ENCODE results near the gene LRRC9. TPM values are rescaled to one million over a fixed set of nuclear protein-coding genes. Genes with fewer than 3 reads are reported as not detected.
A peak's percentile ranks its signal among the peaks of the same experiment; 100 is the strongest.

Gene LRRC9
- polyA plus RNA-seq, 3 donors: not detected

- Histone ChIP-seq H4K20me1 (ENCODE audit: insufficient read depth, low read length) (no peaks in the 10 kb centered on the region), H3K4me3 (replicated peaks in 1 of 3; ENCODE audit: low read depth in 2 of 3, low read length in 3 of 3) (no peak overlapping the region), H3K36me3 (replicated peaks in 1 of 2; ENCODE audit: control insufficient read depth in 1 of 2, insufficient read depth in 2 of 2, low read length in 2 of 2) (peaks cover 5 to 30% of the 10 kb centered on the region in 2 donors), H3K4me2 (replicated peaks; ENCODE audit: extremely low read depth, low read length, poor library complexity, severe bottlenecking) (no peak overlapping the region), H3K9me3 (replicated peaks in 1 of 2; ENCODE audit: control insufficient read depth in 1 of 2, insufficient read depth in 1 of 2, low read length in 2 of 2) (no peaks in the 10 kb centered on the region), H3K27me3 (ENCODE audit: control insufficient read depth in 2 of 2, insufficient read depth in 2 of 2, low read length in 2 of 2) (no peaks in the 10 kb centered on the region), H3K27ac (ENCODE audit: low read depth in 1 of 2, low read length in 2 of 2) (peak overlapping the region in 1 of 2 donors; percentile 72), H3K9ac (ENCODE audit: insufficient read depth, low read length, poor library complexity, severe bottlenecking) (no peak overlapping the region), H2AFZ (ENCODE audit: insufficient read depth, low read depth, low read length, poor library complexity, severe bottlenecking) (peak overlapping the region; percentile 54), H3K4me1 (ENCODE audit: control insufficient read depth in 1 of 2, insufficient read depth in 2 of 2, low read length in 2 of 2) (peaks cover 10 to 14% of the 10 kb centered on the region in 2 donors), H3K79me2 (ENCODE audit: insufficient read depth, low read length) (peaks cover 91% of the 10 kb centered on the region)
- Mint-ChIP-seq H3K27me3 (ENCODE audit: low read depth in 3 of 3) (no peaks in the 10 kb centered on the region), H3K4me3 (no peak overlapping the region), H3K27ac (peak overlapping the region; percentile 11 to 87 (median 68)), H3K4me1 (peaks cover 24% of the 10 kb centered on the region), H3K36me3 (peaks cover 22 to 32% of the 10 kb centered on the region in 2 donors), H3K9me3 (peaks cover 0 to 3% (median 0%) of the 10 kb centered on the region in 7 donors)
- peak; percentile 72 to 86 (median 81) for DNase-seq
- no peak for TF ChIP-seq CTCF (IDR thresholded peaks at IDR 0.05)
- intact Hi-C loops (cut with micrococcal nuclease): no loop called here
- WGBS (ENCODE audit: insufficient coverage): no CpG with 5 or more reads among the region's 2 CpGs
These were observed 186.4 kb downstream of the LRRC9 start for GRCh38 chr14:60106339-60106738.

- H3K9me3 ChIP-seq (replicated peaks in 1 of 2; ENCODE audit: control insufficient read depth in 1 of 2, insufficient read depth in 1 of 2, low read length in 2 of 2): no peaks in the 10 kb centered on the region
- peaks cover 0 to 3% (median 0%) of the 10 kb centered on the region in 7 donors for H3K9me3 Mint-ChIP-seq
- H3K4me1 Mint-ChIP-seq: peaks cover 21% of the 10 kb centered on the region
- H3K27me3 Mint-ChIP-seq (ENCODE audit: low read depth in 3 of 3): no peaks in the 10 kb centered on the region
- H3K27me3 ChIP-seq (ENCODE audit: control insufficient read depth in 2 of 2, insufficient read depth in 2 of 2, low read length in 2 of 2): no peaks in the 10 kb centered on the region
- H3K4me2 ChIP-seq (replicated peaks; ENCODE audit: extremely low read depth, low read length, poor library complexity, severe bottlenecking): no peak overlapping the region
- no peak for TF ChIP-seq CTCF (IDR thresholded peaks at IDR 0.05)
- H3K4me3 Mint-ChIP-seq: no peak overlapping the region
- H3K27ac ChIP-seq (ENCODE audit: low read depth in 1 of 2, low read length in 2 of 2): peak overlapping the region in 1 of 2 donors; percentile 40
- H3K27ac Mint-ChIP-seq: peak overlapping the region in 3 of 7 donors; percentile 46 to 74 (median 51)
- no peak for DNase-seq
- no peak overlapping the region for H2AFZ ChIP-seq (ENCODE audit: insufficient read depth, low read depth, low read length, poor library complexity, severe bottlenecking)
- peaks cover 89% of the 10 kb centered on the region for H3K79me2 ChIP-seq (ENCODE audit: insufficient read depth, low read length)
- peaks cover 10 to 18% of the 10 kb centered on the region in 2 donors for H3K4me1 ChIP-seq (ENCODE audit: control insufficient read depth in 1 of 2, insufficient read depth in 2 of 2, low read length in 2 of 2)
- no peak overlapping the region for H3K9ac ChIP-seq (ENCODE audit: insufficient read depth, low read length, poor library complexity, severe bottlenecking)
- 80% methylated on average over 1 of the region's 4 CpGs for WGBS (ENCODE audit: insufficient coverage)
- H3K36me3 ChIP-seq (replicated peaks in 1 of 2; ENCODE audit: control insufficient read depth in 1 of 2, insufficient read depth in 2 of 2, low read length in 2 of 2): peaks cover 5 to 30% of the 10 kb centered on the region in 2 donors
- H3K36me3 Mint-ChIP-seq: peaks cover 20 to 34% of the 10 kb centered on the region in 2 donors
- H3K4me3 ChIP-seq (replicated peaks in 1 of 3; ENCODE audit: low read depth in 2 of 3, low read length in 3 of 3): no peak overlapping the region
- H4K20me1 ChIP-seq (ENCODE audit: insufficient read depth, low read length): no peaks in the 10 kb centered on the region
- intact Hi-C loops (cut with micrococcal nuclease): no loop called here
These were observed 187.5 kb downstream of the LRRC9 start for GRCh38 chr14:60107477-60107876.

All from CD14-positive monocyte (primary cell).